Measurements from ENCODE around the gene DNAJB2. TPM values are rescaled to one million over a fixed set of nuclear protein-coding genes. Genes with fewer than 3 reads are reported as not detected.
A peak's percentile ranks its signal among the peaks of the same experiment; 100 is the strongest.
"Not testable (repeated sequence)": the region's sequence is repeated elsewhere in the genome, so short reads cannot be mapped to it uniquely, and the experiment has no call there.

DNAJB2 gene
- total RNA-seq, 2 donors from 2014 or later: 42.0 to 45.7 TPM

DNA sequence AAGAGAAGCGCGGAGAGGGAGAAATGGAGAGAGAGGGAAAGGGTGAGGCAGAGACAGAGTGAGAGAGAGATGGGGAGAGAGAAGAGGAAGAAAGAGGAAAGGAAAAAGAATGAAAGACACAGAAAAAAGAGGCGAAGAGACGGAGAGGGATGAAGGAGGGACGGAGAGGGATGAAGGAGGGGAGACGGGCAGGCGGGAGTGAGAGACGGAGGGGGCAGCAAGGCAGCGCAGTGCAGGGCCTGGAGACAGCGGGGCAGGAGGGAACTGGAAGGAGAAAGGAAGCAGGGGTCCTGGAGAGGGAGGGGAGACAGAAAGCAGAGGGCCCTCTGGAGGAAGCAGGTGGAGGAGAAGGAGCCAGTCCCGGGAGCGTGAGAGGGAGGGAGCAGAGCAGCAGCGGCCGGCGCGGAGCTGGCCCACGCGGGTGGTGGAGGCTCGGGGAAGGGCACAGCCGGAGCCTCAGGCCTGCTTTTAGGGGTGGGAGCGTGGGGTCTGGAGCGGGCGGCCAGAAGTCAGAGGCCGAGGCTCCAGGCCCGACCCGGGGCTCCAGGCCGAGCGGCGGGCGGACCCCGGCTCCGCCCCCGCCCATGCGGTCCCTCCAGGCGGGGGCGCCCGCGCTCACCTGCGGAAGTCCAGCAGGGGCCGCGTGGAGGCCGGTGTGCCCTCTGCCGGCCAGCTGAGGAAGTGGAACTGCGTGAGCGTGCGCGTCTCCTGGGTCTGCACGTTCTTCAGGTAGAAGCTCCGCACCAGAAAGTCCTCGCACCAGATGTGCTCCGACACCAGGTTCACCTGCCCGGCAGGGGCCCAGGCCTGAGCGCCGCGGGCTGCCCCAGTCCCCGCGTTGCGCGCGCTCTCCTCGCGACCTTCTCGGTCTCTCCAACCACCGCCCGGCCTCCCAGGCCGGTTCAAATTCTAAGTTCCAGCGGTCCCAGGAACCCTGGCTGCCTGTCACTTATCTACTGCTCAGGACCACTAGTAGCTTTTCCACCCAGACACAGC, 15.5 kb downstream of the DNAJB2 start:
- intact Hi-C loops (cut with DNase I): loop anchor here (2.0 to 5.0 kb wide), 2 partner anchors 16 to 132 kb away; partner anchors contain the start of genes NHEJ1 (in 2 of the 2) and DNAJB2 (in 1 of the 2)
- peak; percentile 96 for DNase-seq (ENCODE audit: low spot score)

DNA sequence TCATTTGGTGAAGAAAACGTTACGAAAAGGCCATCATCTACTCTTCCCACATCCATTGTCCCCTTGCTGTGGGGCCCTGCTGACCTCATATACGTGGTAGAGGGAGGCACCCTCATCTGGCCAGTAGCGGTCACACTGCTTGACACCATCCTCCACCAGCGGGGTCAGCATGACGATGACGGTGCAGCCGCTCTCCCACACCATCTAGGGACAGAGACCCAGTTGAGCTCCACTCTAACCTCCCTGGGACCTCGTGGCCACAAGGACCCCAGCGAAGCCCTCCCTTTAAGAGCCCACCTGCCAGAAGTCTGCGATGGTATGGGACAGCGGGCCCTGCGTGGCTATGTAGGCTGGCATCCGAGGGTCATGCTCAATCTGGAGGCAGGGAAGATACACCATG, 17.0 kb downstream of the DNAJB2 start:
- intact Hi-C loops (cut with DNase I): loop anchor here (5.0 kb wide), 1 partner anchor 134 kb away; the partner anchor contains the start of gene NHEJ1 (in 2 of the 2)
- peak; percentile 77 for DNase-seq (ENCODE audit: low spot score)

DNA sequence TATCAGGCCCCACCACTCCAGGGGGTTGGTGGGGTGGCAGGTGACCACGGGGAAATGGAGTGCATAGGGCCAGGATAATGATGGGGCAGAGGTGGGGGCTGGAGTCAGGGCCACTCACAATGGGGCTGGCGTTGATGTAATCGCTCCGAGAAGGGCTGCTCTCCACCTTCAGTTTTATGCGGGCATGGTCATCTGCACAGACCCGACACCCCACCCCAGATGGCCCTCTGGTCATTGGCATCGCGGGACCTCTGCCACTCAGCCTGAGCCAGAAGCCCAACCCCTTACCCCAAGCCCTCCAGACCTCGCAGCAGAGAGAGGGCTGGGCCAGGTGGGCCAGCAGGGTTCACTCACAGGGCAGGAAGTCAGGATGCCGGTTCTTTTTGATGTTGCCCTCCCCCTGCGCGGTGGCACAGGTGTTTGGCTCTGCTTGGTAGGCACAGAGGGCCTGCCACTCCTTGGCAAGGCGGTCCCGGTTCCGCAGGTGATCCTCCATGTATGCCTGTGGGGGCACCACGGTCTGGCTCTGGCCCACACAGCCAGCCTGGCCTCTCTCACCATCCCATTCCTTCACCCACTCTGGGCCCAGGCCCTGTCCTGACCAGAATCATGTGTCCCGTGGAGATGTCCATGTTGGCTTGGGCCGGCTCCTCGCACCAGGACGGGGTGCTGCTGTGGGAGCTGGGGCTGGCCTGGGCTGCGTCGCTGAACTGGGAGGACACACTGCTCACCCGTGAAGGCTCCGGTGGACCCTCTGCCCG, 17.6 kb downstream of the DNAJB2 start:
- intact Hi-C loops (cut with DNase I): loop anchor here (5.0 kb wide), 1 partner anchor 135 kb away; the partner anchor contains the start of gene NHEJ1 (in 2 of the 2)
- peak; percentile 70 for DNase-seq (ENCODE audit: low spot score)

DNA sequence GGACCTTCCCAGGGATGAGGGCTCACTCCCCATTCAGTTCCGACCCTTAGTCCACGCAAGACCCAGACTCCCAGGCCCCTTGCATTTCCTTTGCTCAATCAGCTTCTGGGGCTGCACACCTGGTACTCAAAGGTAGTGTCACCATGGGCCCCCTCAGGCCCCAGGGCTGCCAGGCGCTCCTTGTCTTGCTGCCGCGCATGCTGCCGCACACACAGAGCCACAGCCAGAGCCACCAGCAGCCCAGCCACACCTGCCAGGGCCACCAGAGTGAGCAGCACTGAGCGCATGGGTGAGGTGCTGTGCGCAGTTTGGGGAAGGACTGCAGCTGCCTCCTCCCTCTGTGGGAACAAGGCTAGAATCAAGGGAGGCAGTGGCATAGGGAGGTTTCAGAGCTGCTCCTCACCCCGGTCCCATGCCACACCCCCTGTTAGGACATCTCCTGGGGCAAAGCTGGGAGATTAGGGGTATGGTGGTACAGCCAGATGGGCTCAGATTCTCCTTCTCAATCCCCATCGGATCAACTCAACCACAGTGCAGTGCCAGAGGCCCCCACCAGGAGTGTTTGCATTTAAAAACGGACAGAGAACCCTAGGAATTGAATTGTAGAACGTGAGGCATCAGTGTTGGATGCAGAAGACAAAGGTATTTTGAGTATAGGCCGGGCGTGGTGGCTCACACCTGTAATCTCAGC, 18.7 kb downstream of the DNAJB2 start:
- intact Hi-C loops (cut with DNase I): loop anchor here (5.0 kb wide), 1 partner anchor 136 kb away; the partner anchor contains the start of gene NHEJ1 (in 2 of the 2)
- DNase-seq (ENCODE audit: low spot score): no peak

DNA sequence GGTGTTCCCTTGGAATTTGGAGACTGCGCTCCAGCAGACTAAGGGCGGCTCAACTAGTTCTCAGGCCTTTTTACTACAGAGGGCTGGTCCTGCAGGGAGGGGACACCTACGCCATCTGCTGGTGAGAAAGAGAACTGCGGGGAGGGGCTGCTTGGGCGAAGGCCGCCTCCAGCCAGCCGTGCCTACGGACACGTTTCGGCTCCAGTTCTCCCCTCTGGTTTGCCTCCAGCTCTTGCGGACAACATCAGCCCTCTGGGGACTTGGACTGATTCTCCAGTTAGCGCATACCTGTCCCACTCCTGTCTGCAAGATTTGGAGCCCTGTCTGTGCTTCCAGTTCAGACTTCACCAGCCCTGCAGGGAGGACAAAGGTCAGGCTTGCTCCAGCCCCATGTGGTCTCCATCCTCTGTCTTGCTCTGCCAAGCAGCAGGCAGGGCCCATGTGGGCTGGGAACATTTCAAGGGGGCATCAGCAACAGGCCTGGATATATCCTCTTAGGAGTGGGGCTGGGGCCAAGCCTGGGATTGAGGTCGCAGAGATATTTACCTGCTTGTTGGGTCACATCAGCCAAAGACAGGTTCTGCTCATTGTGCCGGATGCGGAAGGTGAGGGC, 19.7 kb downstream of the DNAJB2 start:
- intact Hi-C loops (cut with DNase I): loop anchor here (5.0 kb wide), 1 partner anchor 137 kb away; the partner anchor contains the start of gene NHEJ1 (in 2 of the 2)
- DNase-seq (ENCODE audit: low spot score): peak; percentile 92

DNA sequence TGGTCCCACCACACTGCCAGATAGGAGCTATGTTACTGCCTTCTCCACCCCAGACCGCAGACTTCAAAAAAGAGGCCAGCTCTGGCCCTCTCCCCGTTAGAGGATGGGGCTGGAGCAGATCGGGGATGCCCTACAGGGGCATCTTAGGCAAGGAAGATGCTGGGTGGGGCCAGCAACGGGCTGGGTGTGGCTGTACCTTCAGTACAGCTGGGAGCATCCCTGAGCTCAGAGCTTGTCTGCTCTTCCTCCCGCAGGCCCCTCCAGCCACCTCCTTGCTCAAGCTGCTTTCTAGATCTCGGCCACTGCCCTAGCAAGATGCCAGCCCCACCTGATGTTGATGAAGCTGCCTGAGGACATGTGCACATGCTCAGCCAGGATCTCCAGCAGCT, 20.2 kb downstream of the DNAJB2 start:
- peak; percentile 59 for DNase-seq (ENCODE audit: low spot score)

DNA sequence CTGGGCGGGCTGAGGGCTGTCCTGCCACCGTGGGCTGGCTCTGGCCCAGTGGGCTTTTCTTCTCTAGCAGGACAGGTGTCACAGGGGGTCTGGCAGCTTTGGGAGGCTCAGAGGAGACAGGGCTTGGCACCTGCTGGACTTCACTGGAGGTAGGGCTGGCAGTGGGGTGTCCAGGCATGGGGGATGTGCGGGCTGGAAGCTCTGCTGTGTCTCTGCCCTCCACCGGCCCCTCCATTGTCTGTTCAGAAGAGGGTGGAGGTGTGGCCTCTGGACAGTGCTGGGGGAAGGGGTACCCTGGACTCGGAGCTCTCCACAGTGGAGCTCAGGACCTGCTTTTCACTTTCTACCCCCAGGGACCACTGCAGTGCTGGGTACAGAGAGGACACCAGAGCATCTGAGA, 20.9 kb downstream of the DNAJB2 start:
- intact Hi-C loops (cut with DNase I): no loop called here
- peak; percentile 73 for DNase-seq (ENCODE audit: low spot score)

More for the DNA sequence above, 20.2 kb downstream of the DNAJB2 start:
- intact Hi-C loops (cut with DNase I): loop anchor here (5.0 kb wide), 1 partner anchor 137 kb away; the partner anchor contains the start of gene NHEJ1 (in 2 of the 2)

DNA sequence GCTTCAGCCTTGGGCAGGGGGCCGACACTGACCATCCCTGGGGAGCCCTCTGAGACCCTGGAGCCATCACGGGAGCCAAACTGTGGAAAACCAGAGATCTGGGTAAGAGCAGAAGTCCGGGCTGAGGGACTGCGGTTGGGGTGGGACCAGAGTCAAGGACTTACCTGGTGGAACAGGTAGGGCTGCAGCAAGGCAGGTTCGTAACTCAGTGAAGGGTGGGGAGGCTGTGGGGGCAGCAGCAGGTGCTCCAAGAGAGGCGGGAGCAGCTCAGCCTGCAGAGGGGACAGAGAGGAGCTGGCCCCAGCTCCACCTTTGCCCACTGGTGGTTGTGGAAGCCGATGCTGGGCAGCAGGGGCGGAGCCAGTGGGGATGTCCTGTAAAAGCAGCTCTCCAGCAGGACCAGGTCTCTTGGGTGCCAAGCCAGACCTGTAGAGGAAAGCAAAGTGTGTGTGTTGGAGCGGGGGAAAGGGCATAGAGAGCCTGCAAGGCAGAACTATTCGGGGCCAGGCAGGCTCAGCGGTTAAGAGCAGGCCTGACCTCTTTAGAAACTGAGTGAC, 23.3 kb downstream of the DNAJB2 start:
- peak; percentile 47 for DNase-seq (ENCODE audit: low spot score)
- intact Hi-C loops (cut with DNase I): no loop called here

DNA sequence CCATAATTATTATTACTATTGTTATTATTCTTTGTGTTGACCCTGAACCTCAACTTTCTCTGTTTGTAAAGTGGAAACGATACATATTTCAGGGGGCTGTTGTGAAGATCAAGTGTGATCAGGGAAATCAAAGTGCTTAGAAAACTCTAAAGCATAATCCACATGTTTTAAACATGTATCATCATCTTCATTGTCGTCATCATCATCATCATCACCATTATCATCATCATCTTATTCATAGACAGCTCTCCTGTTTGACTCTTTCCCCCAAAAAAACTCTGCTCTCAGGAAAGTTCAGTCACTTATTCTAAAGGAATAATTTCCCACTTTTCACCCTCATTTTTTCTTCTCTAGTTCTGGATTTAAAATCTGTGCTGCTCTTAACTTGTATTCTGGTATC, 25.1 kb downstream of the DNAJB2 start:
- intact Hi-C loops (cut with DNase I): no loop called here
- DNase-seq (ENCODE audit: low spot score): no peak

DNA sequence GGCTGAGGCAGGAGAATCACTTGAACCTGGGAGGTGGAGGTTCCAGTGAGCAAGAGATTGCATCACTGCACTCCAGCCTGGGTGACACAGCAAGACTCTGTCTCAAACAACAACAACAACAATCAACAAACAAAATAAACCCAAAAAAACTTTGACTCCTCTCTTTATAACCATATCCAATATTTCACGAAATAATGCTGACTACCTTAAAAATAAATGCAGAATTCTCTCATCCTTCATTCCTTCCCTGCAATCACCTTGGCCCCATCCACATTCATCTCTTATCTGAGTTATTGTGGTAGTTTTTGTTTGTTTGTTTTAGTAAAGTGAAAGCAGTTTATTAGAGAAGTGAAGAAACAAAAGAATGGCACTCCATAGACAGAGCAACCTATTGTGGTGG, 26.9 kb downstream of the DNAJB2 start:
- intact Hi-C loops (cut with DNase I): no loop called here
- DNase-seq (ENCODE audit: low spot score): no peak

DNA sequence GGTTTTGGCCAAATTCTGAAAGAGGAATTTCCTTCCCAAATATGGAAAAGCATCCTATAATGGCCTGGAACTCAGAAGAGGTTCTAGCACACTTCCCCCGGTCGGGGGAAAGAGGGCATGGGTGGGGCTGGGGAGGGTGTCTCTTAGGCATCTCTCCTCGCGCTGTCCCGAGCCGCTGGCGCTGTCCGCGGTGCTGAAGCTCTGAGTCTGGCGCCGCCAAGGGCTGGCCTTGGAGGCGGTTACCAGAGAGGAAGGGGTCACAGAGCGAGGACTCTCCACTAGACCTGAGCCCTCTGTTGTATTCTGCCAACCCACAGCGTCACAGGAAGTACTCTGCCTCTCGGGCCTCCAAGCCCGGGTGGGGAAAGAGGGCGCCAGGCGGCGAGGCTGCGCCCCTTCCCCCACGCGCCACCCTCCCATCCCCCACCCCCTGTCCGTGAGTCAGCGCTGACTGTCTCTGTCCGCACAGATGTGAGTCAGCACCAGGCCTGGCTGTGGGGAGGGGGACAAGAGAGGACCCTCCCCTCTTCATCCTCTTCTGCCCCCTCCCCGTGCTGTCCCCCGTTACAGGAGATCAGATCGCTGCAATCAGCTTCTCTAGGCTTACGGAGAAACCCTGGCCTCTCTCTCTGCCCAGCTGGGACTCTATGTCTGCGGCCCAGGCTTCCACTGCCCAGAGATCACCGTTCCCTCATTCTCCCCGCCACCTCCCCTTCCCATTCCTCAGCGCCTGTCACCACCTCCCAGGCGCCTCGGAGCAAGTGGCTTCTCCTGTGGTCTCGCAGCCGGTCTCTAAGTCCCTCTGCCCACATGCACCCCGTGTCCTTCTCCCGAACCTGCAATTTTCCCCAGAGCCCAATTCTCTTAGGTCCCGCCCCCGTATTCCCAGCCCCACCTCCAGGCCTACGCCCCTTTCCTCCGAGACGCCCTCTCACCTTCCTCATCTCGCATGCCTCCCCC, 29.3 kb downstream of the DNAJB2 start:
- intact Hi-C loops (cut with DNase I): no loop called here
- peak; percentile 92 for DNase-seq (ENCODE audit: low spot score)

DNA sequence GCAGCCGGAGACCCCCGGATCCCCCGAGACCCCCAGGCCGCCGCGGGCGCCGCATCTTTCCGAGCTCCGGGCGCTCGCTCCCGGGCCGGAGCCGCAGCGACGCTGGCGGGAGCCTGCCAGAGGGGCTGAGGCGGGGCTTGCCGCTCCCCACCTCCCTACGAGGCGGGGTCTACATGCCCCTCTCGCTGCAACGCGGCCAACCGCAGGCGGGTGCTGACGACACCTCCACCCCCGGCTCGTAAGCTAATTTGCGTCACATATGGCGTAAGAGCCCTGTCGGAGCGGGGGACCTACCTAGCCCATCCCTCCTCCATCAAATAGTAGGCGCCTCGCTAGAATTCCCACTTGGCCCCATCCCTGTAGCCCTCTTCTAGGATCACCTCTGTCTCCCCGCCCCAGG, 30.1 kb downstream of the DNAJB2 start, which contains the start of gene PTPRN:
Gene PTPRN (minus strand): TSS at position 124 of the 400 bp plus-strand sequence. CDS start 69 bp downstream, at position 55.
- DNase-seq (ENCODE audit: low spot score): peak; percentile 56
- intact Hi-C loops (cut with DNase I): no loop called here

DNA sequence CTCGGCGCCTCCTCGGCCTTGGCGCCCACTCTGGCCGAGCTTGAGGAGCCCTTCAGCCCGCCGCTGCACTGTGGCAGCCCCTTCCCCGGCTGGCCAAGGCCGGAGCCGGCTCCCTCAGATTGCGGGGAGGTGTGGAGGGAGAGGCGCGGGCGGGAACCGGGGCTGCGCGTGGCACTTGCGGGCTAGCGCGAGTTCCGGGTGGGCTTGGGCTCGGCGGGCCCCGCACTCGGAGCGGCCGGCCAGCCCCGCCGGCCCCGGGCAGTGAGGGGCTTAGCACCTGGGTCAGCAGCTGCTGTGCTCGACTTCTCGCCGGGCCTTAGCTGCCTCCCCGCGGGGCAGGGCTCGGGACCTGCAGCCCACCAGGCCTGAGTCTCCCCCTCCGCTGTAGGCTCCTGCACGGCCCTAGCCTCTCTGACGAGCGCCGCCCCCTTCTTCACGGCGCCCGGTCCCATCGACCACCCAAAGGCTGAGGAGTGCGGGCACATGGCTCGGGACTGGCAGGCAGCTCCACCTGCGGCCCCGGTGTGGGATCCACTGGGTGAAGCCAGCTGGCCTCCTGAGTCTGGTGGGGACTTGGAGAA, 33.6 kb downstream of the DNAJB2 start:
- intact Hi-C loops (cut with DNase I); DNase-seq (ENCODE audit: low spot score): not testable (repeated sequence)

DNA sequence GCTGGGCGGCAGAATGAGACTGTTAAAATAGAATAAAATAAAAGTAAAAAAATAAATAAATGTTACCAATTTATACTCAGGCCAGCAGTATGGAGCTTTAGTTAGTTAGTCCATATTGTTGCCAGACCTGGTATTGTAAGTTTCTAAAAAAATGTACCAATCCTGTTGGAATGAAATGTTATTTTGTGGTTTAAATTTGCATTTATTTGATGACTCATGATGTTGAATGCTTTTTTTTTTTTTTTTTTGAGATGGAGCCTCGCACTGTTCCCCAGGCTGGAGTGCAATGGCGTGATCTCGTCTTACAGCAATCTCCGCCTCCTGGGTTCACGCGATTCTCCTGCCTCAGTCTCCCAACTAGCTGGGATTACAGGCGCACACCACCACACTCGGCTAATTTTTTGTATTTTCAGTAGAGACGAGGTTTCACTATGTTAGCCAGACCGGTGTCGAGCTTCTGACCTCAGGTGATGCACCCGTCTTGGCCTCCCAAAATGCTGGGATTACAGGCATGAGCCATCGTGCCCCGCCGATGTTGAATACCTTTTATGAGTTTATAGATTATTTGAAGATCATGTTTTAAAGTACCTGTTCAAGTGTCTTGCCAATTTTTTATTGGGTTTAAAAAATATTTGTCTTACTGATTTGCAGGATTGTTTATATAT, 35.8 kb downstream of the DNAJB2 start:
- no peak for DNase-seq (ENCODE audit: low spot score)
- intact Hi-C loops (cut with DNase I): loop anchor here in 1 of 2 donors (5.0 kb wide), 1 partner anchor 273 kb away; the partner anchor contains the start of gene CFAP65

DNA sequence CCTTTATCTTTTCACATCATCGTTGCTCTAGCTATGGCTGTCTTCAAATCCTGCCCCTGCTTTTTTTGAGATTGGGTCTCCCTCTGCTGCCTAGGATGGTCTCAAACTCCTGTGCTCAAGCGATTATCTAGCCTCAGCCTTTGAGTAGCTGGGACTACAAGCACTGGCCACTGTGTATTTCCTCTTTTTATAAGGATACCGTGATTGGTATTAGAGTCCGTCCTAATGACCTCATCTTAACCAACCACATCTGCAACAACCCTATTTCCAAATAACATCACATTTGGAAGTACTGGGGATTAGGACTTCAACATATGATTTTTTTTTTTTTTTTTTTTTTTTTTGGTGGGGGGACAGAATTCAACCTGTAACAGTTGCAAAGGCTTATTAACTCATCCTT, 44.3 kb downstream of the DNAJB2 start:
- no peak for DNase-seq (ENCODE audit: low spot score)
- intact Hi-C loops (cut with DNase I): no loop called here

DNA sequence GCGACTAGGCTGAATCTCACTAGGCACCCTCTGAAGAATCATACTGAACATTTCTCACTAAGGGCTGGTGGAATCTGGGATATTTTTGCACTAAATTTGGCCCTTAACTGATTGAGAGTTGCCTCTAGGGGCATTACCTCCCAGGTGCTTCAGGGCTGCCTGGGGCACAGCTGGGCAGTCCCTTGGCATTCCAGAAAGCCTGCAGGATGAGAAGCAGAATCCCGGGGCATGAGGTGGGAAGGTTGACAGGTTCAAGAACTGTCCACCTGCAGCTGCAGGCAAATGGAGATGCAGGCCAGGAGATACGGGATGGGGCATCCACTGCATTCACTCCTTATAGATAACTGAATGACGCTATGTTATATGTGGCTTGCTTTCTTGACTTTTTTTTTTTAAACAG, 46.0 kb downstream of the DNAJB2 start:
- intact Hi-C loops (cut with DNase I): no loop called here
- no peak for DNase-seq (ENCODE audit: low spot score)
